SU-DHL-6 (cell line): ENCODE results near the gene MBP.

Source experiments
- H2AFZ ChIP-seq: fragments of 200-600 bp; sonication (generic); 2 replicates; pipeline ENCODE4 v1.6.1; 2014; ENCODE audit warnings: low read depth, mild to moderate bottlenecking, moderate library complexity, mixed read lengths, antibody characterized with exemption, low read length; ENCODE audit not compliant: severe bottlenecking
- H3F3A ChIP-seq: fragments of 200-600 bp; shearing (Covaris generic); 2 replicates; pipeline ENCODE4 v1.6.0; 2016; ENCODE audit warnings: antibody characterized with exemption, mild to moderate bottlenecking; ENCODE audit not compliant: insufficient read depth
- H3K27ac ChIP-seq: fragments of 200-600 bp; sonication (generic); 2 replicates; pipeline ENCODE4 v1.5.1; 2016; ENCODE audit warnings: low read depth, mild to moderate bottlenecking, low read length, moderate library complexity, mixed read lengths
- H3K27me3 ChIP-seq: fragments of 200-600 bp; sonication (generic), shearing (Covaris generic); 2 replicates; pipeline ENCODE4 v1.6.0; 2014; ENCODE audit warnings: mild to moderate bottlenecking, low read length
- H3K36me3 ChIP-seq: fragments of 200-600 bp; sonication (generic); 2 replicates; pipeline ENCODE4 v1.6.1; 2014; ENCODE audit warnings: mild to moderate bottlenecking, low read length, mixed read lengths
- H3K4me2 ChIP-seq: fragments of 300-600, 200-600 bp; shearing (Covaris generic), sonication (generic); 2 replicates; pipeline ENCODE4 v1.6.0; 2014; ENCODE audit warnings: low read length, low read depth, mild to moderate bottlenecking; ENCODE audit not compliant: poor library complexity, severe bottlenecking
- H3K4me3 ChIP-seq: fragments of 200-600 bp; sonication (generic); 2 replicates; pipeline ENCODE4 v1.5.1; 2014; ENCODE audit warnings: antibody characterized with exemption, low read length, mild to moderate bottlenecking, mixed read lengths; ENCODE audit not compliant: insufficient read depth, poor library complexity, severe bottlenecking
- H3K79me2 ChIP-seq: fragments of 200-600 bp; sonication (generic); 2 replicates; pipeline ENCODE4 v1.6.1; 2014; ENCODE audit warnings: mild to moderate bottlenecking, low read length, moderate library complexity; ENCODE audit not compliant: insufficient read depth
- H3K9ac ChIP-seq: fragments of 200-600 bp; sonication (generic); 2 replicates; pipeline ENCODE4 v1.7.0; 2014; ENCODE audit warnings: mild to moderate bottlenecking, low read length
- H3K9me2 ChIP-seq: fragments of 200-600 bp; sonication (generic); replicated peaks from 2 replicates; pipeline ENCODE4 v1.6.1; 2014; ENCODE audit warnings: low read length; ENCODE audit not compliant: insufficient read depth
- H3K9me3 ChIP-seq: fragments of 200-600 bp; sonication (generic); 2 replicates; pipeline ENCODE4 v1.6.1; 2014; ENCODE audit warnings: low read length, mixed read lengths; ENCODE audit not compliant: insufficient read depth
- H4K20me1 ChIP-seq: fragments of 200-600 bp; sonication (generic); 2 replicates; pipeline ENCODE4 v1.6.1; 2014; ENCODE audit warnings: low read depth, mild to moderate bottlenecking, antibody characterized with exemption, low read length, moderate library complexity, mixed read lengths
- EZH2phosphoT487 ChIP-seq: fragments of 200-600 bp; sonication (generic), shearing (Covaris generic); conservative IDR thresholded peaks from 2 replicates; pipeline ENCODE4 v1.6.1; 2018; ENCODE audit warnings: mild to moderate bottlenecking, antibody characterized with exemption, low read length, moderate library complexity, mixed read lengths
- TF ChIP-seq, protein P1 (sequence below): fragments of 200-600 bp; sonication (generic); IDR thresholded peaks from one replicate; pipeline ENCODE4 v1.5.1; 2017; ENCODE audit warnings: antibody characterized with exemption, mild to moderate bottlenecking, low read length, moderate library complexity; ENCODE audit not compliant: insufficient read depth, poor library complexity, severe bottlenecking

The MBP gene

DNA sequence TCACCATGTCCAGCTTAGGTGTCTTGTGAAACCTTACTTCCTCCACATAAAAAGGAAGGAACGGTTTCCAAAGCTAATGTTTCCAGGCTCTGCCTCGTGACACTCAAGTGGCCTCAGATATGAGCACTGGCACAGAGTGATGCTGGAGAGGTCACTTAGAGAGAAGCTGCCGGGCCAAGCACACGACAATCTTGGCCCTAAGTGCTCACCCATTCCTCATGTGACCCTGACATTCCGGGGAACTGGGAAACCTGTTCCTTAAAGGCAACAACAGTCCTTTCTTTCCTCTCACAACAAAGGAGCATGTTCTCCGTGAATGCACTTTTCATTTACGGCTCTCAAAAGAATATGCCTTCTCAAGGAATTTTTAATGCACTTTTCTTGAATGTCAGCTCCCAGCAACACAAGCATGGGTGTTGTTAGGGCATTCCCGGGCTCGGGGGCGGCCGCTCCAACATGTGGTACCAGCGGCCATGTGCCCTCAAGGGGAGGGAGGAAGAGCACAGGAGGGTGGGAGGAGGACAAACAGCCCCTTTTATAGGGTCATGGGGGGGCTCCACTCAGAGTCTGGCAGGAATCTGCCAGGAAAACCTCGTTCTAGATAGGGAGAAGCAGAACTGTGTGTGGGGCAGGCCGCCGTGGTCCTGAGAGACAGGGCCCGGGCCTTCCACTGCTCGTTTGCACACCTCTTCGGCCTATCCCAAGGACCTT lies 118.6 kb downstream of the MBP start:
- H2AFZ ChIP-seq: no peak overlapping the region
- H3F3A ChIP-seq: no peaks in the 10 kb centered on the region
- no peak overlapping the region for H3K27ac ChIP-seq
- H3K4me2 ChIP-seq: no peak overlapping the region
- TF ChIP-seq, protein P1, sequence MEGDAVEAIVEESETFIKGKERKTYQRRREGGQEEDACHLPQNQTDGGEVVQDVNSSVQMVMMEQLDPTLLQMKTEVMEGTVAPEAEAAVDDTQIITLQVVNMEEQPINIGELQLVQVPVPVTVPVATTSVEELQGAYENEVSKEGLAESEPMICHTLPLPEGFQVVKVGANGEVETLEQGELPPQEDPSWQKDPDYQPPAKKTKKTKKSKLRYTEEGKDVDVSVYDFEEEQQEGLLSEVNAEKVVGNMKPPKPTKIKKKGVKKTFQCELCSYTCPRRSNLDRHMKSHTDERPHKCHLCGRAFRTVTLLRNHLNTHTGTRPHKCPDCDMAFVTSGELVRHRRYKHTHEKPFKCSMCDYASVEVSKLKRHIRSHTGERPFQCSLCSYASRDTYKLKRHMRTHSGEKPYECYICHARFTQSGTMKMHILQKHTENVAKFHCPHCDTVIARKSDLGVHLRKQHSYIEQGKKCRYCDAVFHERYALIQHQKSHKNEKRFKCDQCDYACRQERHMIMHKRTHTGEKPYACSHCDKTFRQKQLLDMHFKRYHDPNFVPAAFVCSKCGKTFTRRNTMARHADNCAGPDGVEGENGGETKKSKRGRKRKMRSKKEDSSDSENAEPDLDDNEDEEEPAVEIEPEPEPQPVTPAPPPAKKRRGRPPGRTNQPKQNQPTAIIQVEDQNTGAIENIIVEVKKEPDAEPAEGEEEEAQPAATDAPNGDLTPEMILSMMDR: no peak
- TF ChIP-seq EZH2phosphoT487: no peak
- H3K9ac ChIP-seq: no peak overlapping the region
- no peaks in the 10 kb centered on the region for H3K9me3 ChIP-seq
- no peaks in the 10 kb centered on the region for H3K27me3 ChIP-seq
- H3K9me2 ChIP-seq: no peaks in the 10 kb centered on the region
- peaks cover 12% of the 10 kb centered on the region for H3K36me3 ChIP-seq
- no peak overlapping the region for H3K4me3 ChIP-seq
- no peaks in the 10 kb centered on the region for H4K20me1 ChIP-seq
- no peaks in the 10 kb centered on the region; the same call in 1 of the 2 replicates for H3K79me2 ChIP-seq

DNA sequence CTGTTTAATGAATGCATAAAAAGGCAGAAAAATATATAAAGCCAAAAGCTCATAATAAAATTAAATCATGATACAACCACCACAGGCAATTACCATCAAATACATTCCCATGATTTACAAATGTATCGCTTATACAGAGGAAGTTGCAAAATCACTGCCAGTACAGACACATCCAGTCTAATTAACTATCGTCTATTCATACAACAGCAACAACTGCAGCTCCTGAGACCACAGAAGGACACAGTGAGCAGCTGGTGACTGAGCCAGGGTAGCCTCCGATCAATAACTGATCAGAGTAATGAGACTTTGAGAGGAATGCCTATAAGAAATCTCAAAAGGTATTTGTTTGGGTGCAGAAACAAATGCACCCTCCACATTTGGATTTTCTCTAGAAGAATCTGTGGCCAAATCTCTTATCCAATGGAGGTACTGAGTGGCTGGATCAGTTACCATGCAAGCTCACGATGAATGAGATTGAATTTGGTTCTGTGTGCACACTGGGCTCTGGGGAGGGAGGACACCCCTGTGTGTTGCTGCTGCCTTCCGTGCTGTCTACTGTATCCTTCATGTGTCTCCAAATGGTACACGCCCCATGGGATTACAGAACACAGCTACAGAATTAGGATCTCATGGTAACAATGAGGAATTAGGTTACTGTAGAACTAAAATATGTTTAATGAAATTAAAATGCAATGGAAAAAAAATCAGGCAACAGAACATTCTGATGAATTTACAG lies 119.6 kb downstream of the MBP start:
- no peaks in the 10 kb centered on the region for H3K27me3 ChIP-seq
- no peak overlapping the region for H2AFZ ChIP-seq
- TF ChIP-seq EZH2phosphoT487: no peak
- TF ChIP-seq, protein P1: no peak
- no peaks in the 10 kb centered on the region; the same call in 1 of the 2 replicates for H3K79me2 ChIP-seq
- H3K9me2 ChIP-seq: no peaks in the 10 kb centered on the region
- no peak overlapping the region for H3K4me3 ChIP-seq
- peaks cover 12% of the 10 kb centered on the region for H3K36me3 ChIP-seq
- H3K4me2 ChIP-seq: no peak overlapping the region
- H3K9me3 ChIP-seq: no peaks in the 10 kb centered on the region
- H3K27ac ChIP-seq: no peak overlapping the region
- H3F3A ChIP-seq: no peaks in the 10 kb centered on the region
- no peaks in the 10 kb centered on the region for H4K20me1 ChIP-seq
- H3K9ac ChIP-seq: no peak overlapping the region

DNA sequence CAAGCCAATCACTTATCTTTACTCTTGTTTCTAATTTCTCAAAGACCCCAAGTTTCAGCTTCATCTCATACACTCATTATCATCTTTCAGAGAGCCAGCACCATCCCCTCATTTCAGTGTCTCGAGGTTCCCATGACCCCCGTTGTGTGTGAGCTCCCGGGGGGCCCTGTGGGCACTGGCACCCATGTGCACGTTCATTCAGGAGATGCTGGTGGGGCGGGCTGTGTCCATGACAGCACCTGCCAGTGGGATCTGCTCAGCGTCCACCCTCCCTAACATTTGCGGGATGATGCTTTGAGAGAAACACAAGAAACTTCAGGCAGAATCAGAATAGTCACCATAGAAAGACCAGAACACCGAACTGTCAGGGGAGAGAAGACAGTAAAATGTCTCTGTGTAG lies 120.5 kb downstream of the MBP start:
- TF ChIP-seq, protein P1: no peak
- TF ChIP-seq EZH2phosphoT487: no peak
- H3K4me3 ChIP-seq: no peak overlapping the region
- H3F3A ChIP-seq: no peaks in the 10 kb centered on the region
- peaks cover 11% of the 10 kb centered on the region for H3K36me3 ChIP-seq
- no peaks in the 10 kb centered on the region for H3K27me3 ChIP-seq
- H3K9ac ChIP-seq: no peak overlapping the region
- no peak overlapping the region for H3K27ac ChIP-seq
- H3K4me2 ChIP-seq: no peak overlapping the region
- H3K79me2 ChIP-seq: no peaks in the 10 kb centered on the region; the same call in 1 of the 2 replicates
- no peak overlapping the region for H2AFZ ChIP-seq
- H3K9me3 ChIP-seq: no peaks in the 10 kb centered on the region
- no peaks in the 10 kb centered on the region for H4K20me1 ChIP-seq
- no peaks in the 10 kb centered on the region for H3K9me2 ChIP-seq
